ENCODE data around the gene KRTAP9-7.

The KRTAP9-7 gene

GRCh38 chr17:41308918-41309359, 33.4 kb downstream of the KRTAP9-7 start, which contains the start of gene KRTAP16-1:
Gene KRTAP16-1, minus strand, starts transcription at chr17:41309309. Its CDS starts 56 bp downstream, at chr17:41309253.
- no peaks in the 10 kb centered on the region for H3K79me2 ChIP-seq (ENCODE audit: insufficient read depth, low read length)
- peak within 1 kb of the TSS; percentile 31; the same call in 1 of the 2 replicates for H3K9ac ChIP-seq (ENCODE audit: low read length)
- no peaks in the 10 kb centered on the region for H3K36me3 ChIP-seq (ENCODE audit: low read length)
- peak within 1 kb of the TSS; percentile 6 for H2AFZ ChIP-seq (ENCODE audit: low read depth, low read length, severe bottlenecking)
- peak within 1 kb of the TSS; percentile 42 for H3K4me3 ChIP-seq (ENCODE audit: insufficient read depth, low read length, poor library complexity, severe bottlenecking)
- no peaks in the 10 kb centered on the region for H3K9me2 ChIP-seq (replicated peaks; ENCODE audit: insufficient read depth, low read length)
- peaks cover 15% of the 10 kb centered on the region for H3F3A ChIP-seq (ENCODE audit: insufficient read depth)
- H3K4me2 ChIP-seq (ENCODE audit: low read depth, low read length, poor library complexity, severe bottlenecking): peak within 1 kb of the TSS; percentile 63
- no peaks in the 10 kb centered on the region for H4K20me1 ChIP-seq (ENCODE audit: low read depth, low read length)
- TF ChIP-seq EZH2phosphoT487 (conservative IDR thresholded peaks at IDR 0.05; ENCODE audit: low read length): no peak
- TF ChIP-seq CTCF (IDR thresholded peaks at IDR 0.05; ENCODE audit: insufficient read depth, low read length, poor library complexity, severe bottlenecking): no peak
- no peaks in the 10 kb centered on the region for H3K9me3 ChIP-seq (ENCODE audit: insufficient read depth, low read length)
- no peaks in the 10 kb centered on the region for H3K27me3 ChIP-seq (ENCODE audit: low read length)
- H3K27ac ChIP-seq (ENCODE audit: low read depth, low read length): peak within 1 kb of the TSS; percentile 92

- Histone ChIP-seq H2AFZ (ENCODE audit: low read depth, low read length, severe bottlenecking) (no peak overlapping the region), H3K4me2 (ENCODE audit: low read depth, low read length, poor library complexity, severe bottlenecking) (no peak overlapping the region), H3K9me3 (ENCODE audit: insufficient read depth, low read length) (no peaks in the 10 kb centered on the region), H3K27ac (ENCODE audit: low read depth, low read length) (no peak overlapping the region), H3K9ac (ENCODE audit: low read length) (no peak overlapping the region), H3K36me3 (ENCODE audit: low read length) (no peaks in the 10 kb centered on the region), H3K4me3 (ENCODE audit: insufficient read depth, low read length, poor library complexity, severe bottlenecking) (no peak overlapping the region), H3K9me2 (replicated peaks; ENCODE audit: insufficient read depth, low read length) (no peaks in the 10 kb centered on the region), H3K27me3 (ENCODE audit: low read length) (no peaks in the 10 kb centered on the region), H3K79me2 (ENCODE audit: insufficient read depth, low read length) (no peaks in the 10 kb centered on the region), H3F3A (ENCODE audit: insufficient read depth) (peaks cover 15% of the 10 kb centered on the region), H4K20me1 (ENCODE audit: low read depth, low read length) (no peaks in the 10 kb centered on the region)
- TF ChIP-seq EZH2phosphoT487 (conservative IDR thresholded peaks at IDR 0.05; ENCODE audit: low read length) (no peak), CTCF (IDR thresholded peaks at IDR 0.05; ENCODE audit: insufficient read depth, low read length, poor library complexity, severe bottlenecking) (no peak)
Observed at GRCh38 chr17:41311111-41311510, 35.6 kb downstream of the KRTAP9-7 start.

- Histone ChIP-seq H3K4me2 (ENCODE audit: low read depth, low read length, poor library complexity, severe bottlenecking) (no peak within 1 kb of the TSS), H3F3A (ENCODE audit: insufficient read depth) (no peaks in the 10 kb centered on the region), H4K20me1 (ENCODE audit: low read depth, low read length) (no peaks in the 10 kb centered on the region), H3K9me2 (replicated peaks; ENCODE audit: insufficient read depth, low read length) (no peaks in the 10 kb centered on the region), H3K36me3 (ENCODE audit: low read length) (0 out of 2 replicates have a peak, but pooled peaks cover 3% of the 10 kb centered on the region), H3K9ac (ENCODE audit: low read length) (no peak within 1 kb of the TSS), H3K4me3 (ENCODE audit: insufficient read depth, low read length, poor library complexity, severe bottlenecking) (no peak within 1 kb of the TSS), H3K79me2 (ENCODE audit: insufficient read depth, low read length) (no peaks in the 10 kb centered on the region), H2AFZ (ENCODE audit: low read depth, low read length, severe bottlenecking) (no peak within 1 kb of the TSS), H3K27ac (ENCODE audit: low read depth, low read length) (no peak within 1 kb of the TSS), H3K27me3 (ENCODE audit: low read length) (no peaks in the 10 kb centered on the region), H3K9me3 (ENCODE audit: insufficient read depth, low read length) (peaks cover 8% of the 10 kb centered on the region; the same call in 1 of the 2 replicates)
- TF ChIP-seq EZH2phosphoT487 (conservative IDR thresholded peaks at IDR 0.05; ENCODE audit: low read length): no peak
- TF ChIP-seq CTCF (IDR thresholded peaks at IDR 0.05; ENCODE audit: insufficient read depth, low read length, poor library complexity, severe bottlenecking): no peak
Observed at GRCh38 chr17:41315204-41315794, 39.8 kb downstream of the KRTAP9-7 start, which contains the start of gene KRTAP17-1. Gene KRTAP17-1, minus strand, starts transcription at chr17:41315710. Its CDS starts 60 bp downstream, at chr17:41315650.
